ENCODE data around the gene ZNF429.
"Not testable (repeated sequence)": the region's sequence is repeated elsewhere in the genome, so short reads cannot be mapped to it uniquely, and the experiment has no call there.

The ZNF429 gene

DNA sequence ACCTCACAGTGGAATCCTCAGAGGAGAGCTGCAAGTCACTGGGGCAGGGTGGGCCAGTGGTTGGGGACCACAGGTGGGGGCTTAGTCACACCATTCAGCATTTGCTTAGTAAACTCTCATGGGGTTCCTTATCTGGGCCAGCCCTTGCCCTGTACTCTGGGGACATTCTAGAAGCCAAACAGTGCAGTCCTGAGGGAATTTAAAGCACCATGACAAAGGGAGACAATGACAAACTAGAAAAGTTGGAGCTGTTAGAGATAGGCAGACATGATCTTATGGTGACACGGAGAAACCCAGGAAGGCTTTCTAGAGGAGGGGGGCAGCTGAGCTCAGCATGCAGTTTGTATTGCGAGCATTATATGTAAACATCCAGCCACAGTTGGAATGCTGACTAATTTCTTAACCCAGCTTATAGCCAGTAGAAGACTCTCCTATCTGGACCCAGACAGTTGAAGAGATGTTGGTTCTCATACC, 87.6 kb downstream of the ZNF429 start:
- DNase-seq (ENCODE audit: low read depth) = no peak

DNA sequence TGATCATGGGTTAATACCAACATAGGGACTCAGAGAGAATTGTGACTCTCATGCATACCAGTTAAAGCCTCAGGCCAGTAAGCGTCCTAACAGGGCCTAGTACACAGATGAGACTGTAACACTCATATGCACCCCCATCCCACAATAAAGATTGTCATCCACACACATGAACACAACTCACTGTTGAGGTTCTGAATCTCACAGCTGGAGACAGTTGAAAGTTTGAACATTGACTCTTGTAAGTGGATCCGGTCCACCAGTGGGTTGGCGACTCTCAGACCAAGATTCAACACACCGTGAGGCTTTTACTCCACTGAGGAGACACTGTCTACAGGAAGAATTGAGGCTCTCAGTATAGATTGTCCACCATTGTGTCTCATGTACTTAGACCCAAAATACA, 88.1 kb downstream of the ZNF429 start:
- no peak for DNase-seq (ENCODE audit: low read depth)

DNA sequence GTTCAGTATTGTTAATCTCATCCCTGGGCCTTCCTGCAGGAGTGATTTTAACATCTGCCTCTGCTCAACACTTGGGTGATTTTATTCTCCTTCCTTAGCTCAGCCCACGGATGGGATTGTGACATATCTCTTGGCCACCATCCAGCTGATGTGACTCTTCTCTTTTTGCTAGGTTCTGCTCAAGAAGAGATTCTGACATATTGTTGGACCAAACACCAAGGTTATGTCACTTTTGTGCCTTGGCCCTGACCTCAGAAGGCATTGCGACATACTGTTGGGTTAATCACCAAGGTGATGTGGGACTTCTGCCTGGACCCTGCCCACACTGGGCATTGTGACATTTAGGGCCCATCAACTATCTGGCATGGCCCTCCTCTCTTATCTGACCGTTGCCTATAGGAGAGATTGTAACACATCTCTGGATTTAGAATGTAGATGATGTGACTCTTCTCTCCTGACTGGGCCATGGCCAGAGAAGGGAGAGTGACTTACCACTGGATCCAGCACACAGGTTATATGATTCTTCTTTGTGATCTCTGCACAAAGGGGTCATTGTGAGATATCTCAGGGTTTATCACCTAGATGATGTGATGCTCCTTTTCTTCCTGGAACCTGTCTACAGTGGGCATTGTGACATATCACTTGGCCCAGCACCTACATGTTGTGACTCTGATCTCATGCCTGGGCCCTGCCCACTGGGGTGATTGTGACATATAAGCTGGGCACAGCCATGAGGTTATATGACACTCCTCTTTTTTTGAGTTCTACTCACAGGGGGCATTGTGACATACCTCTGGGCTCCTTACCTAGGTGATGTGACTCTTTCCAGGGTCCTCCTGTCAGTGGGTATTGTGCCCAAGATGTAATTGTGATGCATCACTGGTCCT, 88.8 kb downstream of the ZNF429 start:
- DNase-seq (ENCODE audit: low read depth) = no peak

DNA sequence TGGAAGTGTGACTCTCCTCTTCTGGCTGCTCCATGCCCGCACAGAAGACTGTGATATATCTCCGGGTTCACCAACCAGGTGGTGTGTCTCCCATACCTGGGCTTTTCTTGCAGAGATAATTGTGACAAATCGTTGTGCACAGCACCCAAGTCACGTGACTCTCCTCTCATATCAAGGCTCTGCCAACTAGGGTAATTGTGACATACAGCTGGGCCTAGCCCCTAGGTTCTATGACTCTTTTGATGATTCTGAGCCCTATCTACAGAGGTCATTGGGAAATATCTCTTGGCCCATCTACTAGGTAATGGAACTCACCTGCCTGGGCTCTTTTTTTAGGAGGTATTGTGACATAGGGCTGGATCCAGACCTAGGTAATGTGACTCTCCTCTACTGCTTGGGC, 89.8 kb downstream of the ZNF429 start:
- no peak for DNase-seq (ENCODE audit: low read depth)

DNA sequence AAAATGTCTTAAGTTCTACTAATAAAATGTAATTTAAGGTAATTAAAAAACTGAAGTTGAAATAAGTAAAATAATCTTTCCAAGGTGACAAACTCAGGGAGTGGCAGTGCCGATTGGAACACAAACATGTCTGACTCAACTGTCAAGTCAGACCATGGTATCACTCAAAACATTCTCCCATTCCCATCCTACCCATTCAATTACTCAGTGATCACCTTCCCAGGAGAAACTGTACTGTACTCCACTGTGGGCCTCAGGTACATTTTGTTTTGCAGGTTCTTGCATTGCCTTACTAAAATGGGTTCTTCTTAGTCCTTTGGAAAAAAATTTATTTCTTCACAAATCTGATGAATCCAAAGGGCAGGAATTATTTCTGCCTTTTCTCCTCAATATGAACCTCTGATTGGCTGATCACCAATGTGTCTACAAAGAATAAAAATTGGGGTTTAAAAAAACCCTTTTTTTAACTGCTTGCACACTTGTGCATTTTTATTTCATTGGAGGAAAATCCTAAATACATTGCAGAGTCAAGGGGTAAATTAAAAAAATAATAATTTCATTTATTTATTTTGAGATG, 96.8 kb downstream of the ZNF429 start:
- DNase-seq (ENCODE audit: low read depth) = no peak

DNA sequence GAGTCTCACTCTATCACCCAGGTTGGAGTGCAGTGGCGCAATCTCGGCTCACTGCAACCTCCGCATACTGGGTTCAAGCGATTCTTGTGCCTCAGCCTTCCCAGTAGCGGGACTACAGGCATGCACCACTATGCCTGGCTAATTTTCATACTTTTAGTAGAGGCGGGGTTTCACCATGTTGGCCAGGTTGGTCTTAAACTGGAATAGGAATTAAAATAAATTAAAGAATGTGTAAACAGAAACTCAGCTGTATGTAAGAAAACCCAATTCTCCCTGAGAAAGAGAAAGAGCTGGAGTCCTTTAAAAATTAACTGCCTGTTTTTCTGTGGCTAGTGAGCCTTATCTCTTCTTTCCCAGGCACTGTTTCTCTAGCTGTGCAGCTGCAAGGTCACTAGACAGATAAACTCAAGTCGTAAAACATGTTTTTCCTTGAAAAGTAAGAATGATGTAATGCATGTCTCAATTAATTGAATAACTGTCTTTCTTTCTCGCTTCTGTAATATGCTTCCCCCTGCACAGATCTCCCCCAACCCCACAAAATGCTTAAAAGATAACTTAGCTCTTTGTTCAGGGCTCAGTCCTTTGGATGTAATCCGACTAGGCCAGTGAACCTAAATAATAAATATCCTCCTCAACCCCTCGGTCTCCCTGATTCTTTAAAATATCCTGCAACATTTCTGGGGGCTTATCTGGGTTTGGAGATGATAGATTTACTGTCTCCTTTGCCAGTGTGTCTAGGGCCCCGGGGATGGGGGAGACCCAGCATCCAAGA, 97.4 kb downstream of the ZNF429 start:
- DNase-seq (ENCODE audit: low read depth) = not testable (repeated sequence)

DNA sequence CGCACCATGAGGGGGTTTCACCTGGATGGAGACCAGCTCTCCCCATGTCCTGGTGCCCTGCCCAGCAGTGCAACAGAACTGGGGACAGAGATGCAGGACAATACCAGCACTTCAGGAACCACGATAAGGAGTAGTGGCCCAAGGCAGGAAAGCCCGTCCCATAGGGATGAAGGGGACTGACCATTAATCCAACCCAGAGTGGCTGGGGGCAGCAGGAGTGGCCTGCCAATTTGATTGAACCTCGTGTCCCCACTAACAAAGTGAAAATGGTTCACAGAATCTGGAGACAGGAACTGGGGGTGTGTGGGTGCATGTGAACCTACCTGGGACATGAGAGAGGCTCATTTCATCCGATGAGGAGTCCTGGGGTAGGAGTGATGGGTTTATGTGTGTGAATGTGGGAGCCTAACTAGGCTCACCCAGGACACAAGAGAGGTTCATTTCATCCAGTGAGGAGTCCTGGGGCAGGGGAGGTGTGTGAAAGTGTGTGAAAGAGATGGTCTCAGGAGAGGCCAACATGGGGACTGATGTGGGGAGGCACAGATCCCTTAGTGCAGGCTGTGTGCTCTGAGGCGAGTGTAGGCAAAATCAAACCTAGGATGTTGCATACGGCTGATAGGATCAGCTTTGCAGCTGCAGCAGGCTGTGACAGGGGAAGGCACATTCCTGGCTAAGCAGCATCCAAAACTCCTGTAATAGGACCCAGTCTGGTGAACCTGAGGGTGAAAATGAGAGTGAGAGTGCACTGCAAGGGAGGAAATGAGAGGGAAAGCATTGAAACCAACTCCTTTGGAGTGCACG, 98.2 kb downstream of the ZNF429 start:
- no peak for DNase-seq (ENCODE audit: low read depth)

DNA sequence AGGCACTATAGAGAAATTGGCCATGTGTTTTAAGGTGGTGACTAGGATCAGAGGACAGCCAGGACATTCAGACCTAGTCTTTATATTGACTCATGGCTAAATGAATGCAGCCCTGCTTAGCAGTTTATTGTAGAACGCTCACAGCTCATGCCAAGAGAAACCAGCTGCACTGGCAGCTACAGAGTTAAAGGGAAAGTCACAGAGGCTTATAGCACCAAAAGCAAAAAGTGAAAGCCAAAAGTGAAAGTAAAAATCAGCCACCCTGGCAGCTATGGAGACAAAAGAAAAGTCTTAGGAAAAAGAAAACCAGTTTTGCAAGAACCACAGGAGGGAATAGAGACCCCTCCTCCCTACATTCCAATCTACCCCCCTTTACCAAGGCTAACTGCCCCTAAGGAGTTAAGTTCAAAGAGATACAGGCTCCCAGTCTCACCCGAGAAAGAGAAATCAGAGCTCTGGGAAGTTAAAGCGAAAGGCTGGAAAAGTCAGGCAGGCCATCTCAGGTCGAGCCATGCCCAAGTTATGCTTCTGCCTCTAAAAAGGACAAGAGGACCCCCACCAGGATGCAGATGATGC, 99.0 kb downstream of the ZNF429 start:
- no peak for DNase-seq (ENCODE audit: low read depth)
